ENCODE measurements around the gene PCK2.

DNA sequence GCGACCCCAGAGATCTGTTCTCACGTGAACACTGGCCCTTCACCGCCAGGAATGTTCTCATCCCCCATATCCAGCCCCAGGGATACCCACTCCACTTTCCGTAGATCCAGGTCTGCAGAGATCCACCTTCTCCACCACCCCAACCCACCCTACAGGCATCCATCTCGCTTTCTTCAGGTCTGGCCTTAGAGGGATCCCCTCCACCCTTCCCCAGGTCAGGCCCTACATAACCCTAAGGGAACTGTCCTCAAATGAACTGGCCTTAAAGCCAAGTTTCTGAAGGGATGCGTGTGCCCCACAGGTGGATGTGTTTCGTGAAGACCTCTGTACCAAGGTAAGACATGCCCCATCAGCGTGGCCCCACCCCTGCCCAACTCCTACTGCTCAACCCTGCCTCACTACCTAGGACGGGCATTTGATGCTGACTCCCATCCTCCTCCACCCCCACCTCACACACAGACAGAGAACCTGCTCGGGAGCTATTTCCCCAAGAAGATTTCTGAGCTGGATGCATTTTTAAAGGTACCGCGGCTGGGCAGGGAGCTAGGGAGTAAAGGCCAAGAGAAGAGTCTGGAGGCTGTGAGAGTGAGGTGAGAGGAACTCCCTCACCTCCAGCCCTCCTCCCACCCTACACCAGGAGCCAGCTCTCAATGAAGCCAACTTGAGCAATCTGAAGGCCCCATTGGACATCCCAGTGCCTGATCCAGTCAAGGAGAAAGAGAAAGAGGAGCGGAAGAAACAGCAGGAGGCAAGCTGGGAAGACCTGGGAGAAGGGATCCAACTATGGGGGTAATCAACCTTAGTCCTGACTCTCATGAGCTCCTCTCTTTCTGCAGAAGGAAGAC, 42.8 kb downstream of the PCK2 start:
- TF ChIP-seq, protein P1, sequence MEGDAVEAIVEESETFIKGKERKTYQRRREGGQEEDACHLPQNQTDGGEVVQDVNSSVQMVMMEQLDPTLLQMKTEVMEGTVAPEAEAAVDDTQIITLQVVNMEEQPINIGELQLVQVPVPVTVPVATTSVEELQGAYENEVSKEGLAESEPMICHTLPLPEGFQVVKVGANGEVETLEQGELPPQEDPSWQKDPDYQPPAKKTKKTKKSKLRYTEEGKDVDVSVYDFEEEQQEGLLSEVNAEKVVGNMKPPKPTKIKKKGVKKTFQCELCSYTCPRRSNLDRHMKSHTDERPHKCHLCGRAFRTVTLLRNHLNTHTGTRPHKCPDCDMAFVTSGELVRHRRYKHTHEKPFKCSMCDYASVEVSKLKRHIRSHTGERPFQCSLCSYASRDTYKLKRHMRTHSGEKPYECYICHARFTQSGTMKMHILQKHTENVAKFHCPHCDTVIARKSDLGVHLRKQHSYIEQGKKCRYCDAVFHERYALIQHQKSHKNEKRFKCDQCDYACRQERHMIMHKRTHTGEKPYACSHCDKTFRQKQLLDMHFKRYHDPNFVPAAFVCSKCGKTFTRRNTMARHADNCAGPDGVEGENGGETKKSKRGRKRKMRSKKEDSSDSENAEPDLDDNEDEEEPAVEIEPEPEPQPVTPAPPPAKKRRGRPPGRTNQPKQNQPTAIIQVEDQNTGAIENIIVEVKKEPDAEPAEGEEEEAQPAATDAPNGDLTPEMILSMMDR (IDR thresholded peaks at IDR 0.05; ENCODE audit: poor library complexity), result no peak
- TF ChIP-seq EZH2phosphoT487 (IDR thresholded peaks at IDR 0.05; ENCODE audit: low read depth, severe bottlenecking, unreplicated experiment), result no peak
